Panc1 (cell line): ENCODE data around the gene RIN1. TPM values are rescaled to one million over a fixed set of nuclear protein-coding genes. Genes with fewer than 3 reads are reported as not detected.
"Not testable (repeated sequence)": the region's sequence is repeated elsewhere in the genome, so short reads cannot be mapped to it uniquely, and the experiment has no call there.

Experiments
- ATAC-seq: fragments of 200-7000 bp; cut with Tn5 transposase; 2 replicates; pipeline ENCODE4 v1.9.1; 2020; ENCODE audit warnings: mild to moderate bottlenecking, moderate library complexity
- Bru-seq: library from RNA; stranded (reverse); fragments of 400-500 nt; gene quantifications from one replicate; lab custom pipeline; 2021; lab: Mats Ljungman, UMichigan
- BruChase-seq, 2 experiments: library from RNA; stranded (reverse); fragments of 400-500 nt; gene quantifications; one replicate each; lab custom pipeline; 2021; lab: Mats Ljungman, UMichigan
- BruUV-seq: library from RNA; stranded (reverse); fragments of 400-500 nt; replicated peaks from 2 replicates; lab custom pipeline; 2021; lab: Mats Ljungman, UMichigan
- CTCF ChIA-PET: fragments of 300-600 bp; sonication (Branson Sonifier 250); formaldehyde crosslinking; loops from one replicate; lab custom pipeline; 2022; ENCODE audit warnings: antibody characterized with exemption; lab: Charles Lee
- POLR2A ChIA-PET: fragments of 300-600 bp; sonication (Branson Sonifier 250); formaldehyde crosslinking; loops from one replicate; lab custom pipeline; 2022; ENCODE audit warnings: antibody characterized with exemption; lab: Charles Lee
- DNase-seq: peaks from one replicate; pipeline ENCODE4 v3.0.0-alpha.2; 2010; ENCODE audit warnings: low read depth, low spot score
- H3K27ac ChIP-seq: 2 replicates; pipeline ENCODE4 v1.5.1; 2011; ENCODE audit warnings: mild to moderate bottlenecking, low read length, inconsistent platforms
- H3K27me3 ChIP-seq: fragments of 200-500 bp; sonication (Bioruptor generic); 2 replicates; pipeline ENCODE4 v1.6.0; 2014; ENCODE audit warnings: low read length, inconsistent platforms; ENCODE audit not compliant: control insufficient read depth, insufficient read depth
- H3K36me3 ChIP-seq: fragments of 200-500 bp; sonication (Bioruptor generic); 2 replicates; pipeline ENCODE4 v1.5.1; 2014; ENCODE audit warnings: inconsistent platforms, mild to moderate bottlenecking, low read length, moderate library complexity; ENCODE audit not compliant: control insufficient read depth, insufficient read depth
- H3K4me1 ChIP-seq: 2 replicates; pipeline ENCODE4 v1.5.1; 2011; ENCODE audit warnings: inconsistent platforms, mild to moderate bottlenecking, low read length, moderate library complexity; ENCODE audit not compliant: control insufficient read depth, insufficient read depth
- H3K4me3 ChIP-seq, 2 experiments: 2 replicates each; pipeline ENCODE4 v1.5.1; 2011 to 2012; ENCODE audit warnings: low read depth in 2 of 2, low read length in 2 of 2, mild to moderate bottlenecking in 2 of 2, inconsistent platforms in 1 of 2, moderate library complexity in 1 of 2
- H3K9me3 ChIP-seq: fragments of 200-500 bp; sonication (Bioruptor generic); 2 replicates; pipeline ENCODE4 v1.5.1; 2014; ENCODE audit warnings: low read depth, mild to moderate bottlenecking, inconsistent platforms, low read length, moderate library complexity; ENCODE audit not compliant: control insufficient read depth, insufficient read depth
- CTCF ChIP-seq: fragments of 450-650 bp; IDR thresholded peaks from 2 replicates; pipeline ENCODE4 v1.5.1; 2017; ENCODE audit warnings: mild to moderate bottlenecking
- POLR2AphosphoS5 ChIP-seq: IDR thresholded peaks from 2 replicates; pipeline ENCODE4 v1.6.1; 2012; ENCODE audit warnings: mild to moderate bottlenecking, low read depth, low read length, moderate library complexity
- REST ChIP-seq, 2 experiments: IDR thresholded peaks; 2 replicates each; pipeline ENCODE4 v1.6.1; 2011 to 2012; ENCODE audit warnings: low read depth in 2 of 2, control low read depth in 1 of 2, low read length in 1 of 2, mild to moderate bottlenecking in 1 of 2, moderate library complexity in 1 of 2; ENCODE audit not compliant: insufficient read depth in 1 of 2
- SIN3A ChIP-seq: IDR thresholded peaks from 2 replicates; pipeline ENCODE4 v1.6.1; 2012; ENCODE audit warnings: low read depth, mild to moderate bottlenecking, low read length, moderate library complexity, borderline replicate concordance; ENCODE audit not compliant: insufficient read depth
- in situ Hi-C: cut with HindIII; loops from 2 replicates; pipeline ENCODE4 v1.10.0; 2016; ENCODE audit warnings: low sequenced_read_pairs, low pct_unique_long_range_greater_than_20kb
- intact Hi-C: fragments of 100-400 bp; cut with micrococcal nuclease; formaldehyde crosslinking; loops from one replicate; pipeline ENCODE4 v1.10.0; 2022; ENCODE audit not compliant: unreplicated experiment
- long read RNA-seq: library from polyadenylated mRNA; unstranded; transcript quantifications from one replicate; pipeline ENCODE4 v2.0.0, GENCODE V29; 2021; ENCODE audit not compliant: unreplicated experiment
- polyA plus RNA-seq: library from polyadenylated mRNA; unstranded; fragments of >200 nt; gene quantifications from one replicate; pipeline ENCODE4 v1.2.1, GENCODE V29; 2012; ENCODE audit warnings: missing spikeins; ENCODE audit not compliant: insufficient read length
- total RNA-seq: library from RNA; stranded (reverse); gene quantifications from one replicate; pipeline ENCODE4 v1.2.1, GENCODE V29; 2021; ENCODE audit not compliant: unreplicated experiment

RIN1 gene
- 21.7 TPM for total RNA-seq
- 14.2 TPM for polyA plus RNA-seq
- percentile 49 among the genes with signal in this experiment for Bru-seq, nascent RNA
- BruChase-seq, experiment 1, labeled RNA remaining after a 2-hour chase = percentile 62 among the genes with signal in this experiment
- BruChase-seq, experiment 2, labeled RNA remaining after a 6-hour chase = percentile 53 among the genes with signal in this experiment
- long read RNA-seq, transcript RIN1-201 (10 exons, 2,693 nt) = major isoform, 5 of 36 reads
- long read RNA-seq, partial matches to known transcripts = 21 of 36 reads
- long read RNA-seq, other reads (novel, unspliced or antisense) = 9 of 36 reads

GRCh38 chr11:66336234-66337102 lies at the start of gene RIN1:
Gene RIN1, minus strand, starts transcription at chr11:66336434. Its CDS starts 32 bp downstream, at chr11:66336402.
- no peak for TF ChIP-seq REST (IDR thresholded peaks at IDR 0.05; ENCODE audit: insufficient read depth in 1 of 2, low read depth in 2 of 2, low read length in 1 of 2)
- peak; percentile 47; the same call in 1 of the 2 replicates for TF ChIP-seq SIN3A
- TF ChIP-seq CTCF = no peak; the same call in 1 of the 2 replicates
- peak; percentile 60 for TF ChIP-seq POLR2AphosphoS5
- Histone ChIP-seq H3K4me3 (peak within 1 kb of the TSS; percentile 66 to 87), H3K27ac (peak within 1 kb of the TSS; percentile 89), H3K9me3 (no peaks in the 10 kb centered on the region), H3K36me3 (peaks cover 3% of the 10 kb centered on the region; the same call in 1 of the 2 replicates), H3K4me1 (peaks cover 41% of the 10 kb centered on the region), H3K27me3 (no peaks in the 10 kb centered on the region)
- in situ Hi-C loops (no loop called here), intact Hi-C loops (no loop called here)
- POLR2A ChIA-PET = interaction anchor here (1.0 to 1.3 kb wide), 2 partner anchors 8 to 24 kb away, joined by 4 to 5 read pairs; partner anchors contain the start of gene BRMS1
- peak; percentile 81 for DNase-seq
- CTCF ChIA-PET = interaction anchor here (1.0 to 2.1 kb wide), 2 partner anchors 24 to 45 kb away, joined by 3 to 17 read pairs; no protein-coding TSS in a partner anchor
- ATAC-seq = peak; percentile 84
- BruUV-seq = no TSS peak

DNA sequence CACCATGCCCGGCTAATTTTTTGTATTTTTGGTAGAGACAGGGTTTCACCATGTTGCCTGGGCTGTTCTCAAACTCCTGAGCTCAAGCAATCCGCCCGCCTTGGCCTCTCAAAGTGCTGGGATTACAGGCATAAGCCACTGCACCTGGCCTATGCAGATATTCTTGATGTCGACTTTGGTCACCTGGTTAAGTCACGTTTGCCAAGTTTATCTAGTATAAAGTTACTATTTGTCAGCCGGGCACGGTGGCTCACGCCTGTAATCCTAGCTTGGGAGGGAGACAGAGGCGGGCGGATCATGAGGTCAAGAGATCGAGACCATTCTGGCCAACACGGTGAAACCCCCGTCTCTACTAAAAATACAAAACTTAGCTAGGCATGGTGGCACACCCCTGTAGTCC lies 48.1 kb upstream of the RIN1 start:
- H3K9me3 ChIP-seq, ATAC-seq, POLR2A ChIA-PET, BruUV-seq, H3K4me1 ChIP-seq, H3K27ac ChIP-seq, DNase-seq, in situ Hi-C loops, H3K27me3 ChIP-seq, H3K36me3 ChIP-seq, H3K4me3 ChIP-seq, intact Hi-C loops: not testable (repeated sequence)
- CTCF ChIA-PET = interaction anchor here (0.8 to 1.2 kb wide), 2 partner anchors 9 to 21 kb away, joined by 3 to 4 read pairs; no protein-coding TSS in a partner anchor

- H3K27ac ChIP-seq, H3K9me3 ChIP-seq, BruUV-seq, intact Hi-C loops, H3K36me3 ChIP-seq, H3K4me3 ChIP-seq, H3K27me3 ChIP-seq, H3K4me1 ChIP-seq, DNase-seq, in situ Hi-C loops: not testable (repeated sequence)
- ATAC-seq = 0 out of 2 replicates have a peak, but pooled peaks have one; percentile 64
- CTCF ChIA-PET = interaction anchor here (0.6 to 1.0 kb wide), 2 partner anchors 9 to 75 kb away, joined by 3 to 5 read pairs; no protein-coding TSS in a partner anchor
- POLR2A ChIA-PET = interaction anchor here (0.6 kb wide), 2 partner anchors 83 to 888 kb away, joined by 4 to 9 read pairs; no protein-coding TSS in a partner anchor
Measured at GRCh38 chr11:66380264-66380663, 44.0 kb upstream of the RIN1 start.

GRCh38 chr11:66373690-66374287 lies 37.6 kb upstream of the RIN1 start:
- H3K4me1 ChIP-seq = peaks cover 15% of the 10 kb centered on the region; the same call in 1 of the 2 replicates
- BruUV-seq, H3K27me3 ChIP-seq, intact Hi-C loops, CTCF ChIA-PET, DNase-seq, H3K9me3 ChIP-seq, H3K27ac ChIP-seq, H3K36me3 ChIP-seq, ATAC-seq, in situ Hi-C loops, H3K4me3 ChIP-seq, POLR2A ChIA-PET: not testable (repeated sequence)
